Gastrocnemius medialis (tissue), 4 donors: ENCODE results near the gene LRRC27.

Source experiments
- CTCF ChIP-seq, 5 experiments: fragments of 450-650 bp in 3 of 5; fragments of 200-600 bp in 2 of 5; sonication (generic) in 2 of 5; IDR thresholded peaks in 4 of 5; conservative IDR thresholded peaks in 1 of 5; 1 replicate in 4 of 5; 2 replicates in 1 of 5; pipeline ENCODE4 v1.5.1; 2016 to 2019; ENCODE audit warnings: antibody characterized with exemption in 5 of 5, mild to moderate bottlenecking in 3 of 5, moderate library complexity in 3 of 5
- POLR2A ChIP-seq, 2 donors: fragments of 450-650 bp; IDR thresholded peaks; one replicate each; pipeline ENCODE4 v1.6.1; 2017; ENCODE audit warnings: antibody characterized with exemption in 2 of 2, mild to moderate bottlenecking in 2 of 2, moderate library complexity in 2 of 2

- peak; percentile 48 to 81 (median 74) for TF ChIP-seq CTCF (IDR thresholded peaks at IDR 0.05 in 4 of 5, conservative IDR thresholded peaks at IDR 0.05 in 1 of 5)
- TF ChIP-seq POLR2A (IDR thresholded peaks at IDR 0.05): no peak
Observed at GRCh38 chr10:132387764-132388210, 55.8 kb downstream of the LRRC27 start.
